ENCODE results near the gene NT5DC1.

GRCh38 chr6:116290799-116291198 lies 190.1 kb downstream of the NT5DC1 start:
- no peak for TF ChIP-seq CTCF (IDR thresholded peaks at IDR 0.05)
- TF ChIP-seq POLR2A (IDR thresholded peaks at IDR 0.05) = no peak

Data from body of pancreas (tissue), 4 donors.